Measurements from ENCODE around the gene RERE.

Gene RERE

DNA sequence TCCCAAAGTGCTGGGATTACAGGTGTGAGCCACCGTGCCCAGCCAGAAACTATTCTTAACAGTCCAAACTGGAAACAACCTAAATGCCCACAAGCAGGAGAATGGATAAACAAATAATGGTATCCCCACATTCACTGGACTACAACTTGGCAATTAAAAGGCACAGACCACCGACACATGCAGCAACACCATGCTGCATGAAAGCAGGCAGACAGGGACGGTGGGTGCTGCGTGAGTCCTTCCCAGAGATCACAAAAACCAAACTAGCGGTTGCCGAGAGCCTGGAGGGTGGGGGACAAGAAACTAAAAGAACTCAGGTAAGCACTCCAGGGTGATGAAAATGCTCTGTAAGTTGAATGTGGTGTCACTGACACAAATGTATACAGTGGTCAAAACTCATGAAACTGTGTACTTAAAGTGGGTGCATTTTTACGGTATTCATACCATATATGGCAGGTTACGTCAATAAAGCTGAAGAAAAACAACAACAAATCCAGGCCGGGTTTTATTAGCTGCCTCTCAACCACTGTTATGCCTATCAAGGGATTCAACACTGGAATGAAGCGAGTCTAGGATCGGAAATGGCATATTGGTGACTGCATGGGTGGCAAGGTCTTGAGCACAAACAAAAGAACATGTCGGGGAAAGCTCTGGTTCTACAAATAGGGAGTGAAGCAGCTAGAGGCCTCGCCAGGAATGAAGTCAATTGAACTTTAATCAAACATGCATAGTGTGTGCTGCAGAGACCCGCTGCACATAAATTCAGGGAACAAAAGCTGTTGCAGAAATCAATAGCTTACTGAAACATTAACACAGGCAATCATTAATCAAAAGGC, 447.2 kb downstream of the RERE start:
- Mint-ChIP-seq H3K27ac (no peak overlapping the region), H3K4me1 (peaks cover 40% of the 10 kb centered on the region), H3K27me3 (no peaks in the 10 kb centered on the region), H3K4me3 (no peak overlapping the region), H3K9me3 (no peaks in the 10 kb centered on the region)
- no peak for DNase-seq
- no peak for ATAC-seq

- no peaks in the 10 kb centered on the region for H3K27me3 Mint-ChIP-seq
- DNase-seq: no peak
- H3K4me1 Mint-ChIP-seq: peaks cover 29% of the 10 kb centered on the region
- no peak for ATAC-seq
- peak overlapping the region in 1 of 2 donors; percentile 42 for H3K27ac Mint-ChIP-seq
- no peaks in the 10 kb centered on the region for H3K9me3 Mint-ChIP-seq
- H3K4me3 Mint-ChIP-seq: no peak overlapping the region
Observed at GRCh38 chr1:8368956-8369639, 448.3 kb downstream of the RERE start.

DNA sequence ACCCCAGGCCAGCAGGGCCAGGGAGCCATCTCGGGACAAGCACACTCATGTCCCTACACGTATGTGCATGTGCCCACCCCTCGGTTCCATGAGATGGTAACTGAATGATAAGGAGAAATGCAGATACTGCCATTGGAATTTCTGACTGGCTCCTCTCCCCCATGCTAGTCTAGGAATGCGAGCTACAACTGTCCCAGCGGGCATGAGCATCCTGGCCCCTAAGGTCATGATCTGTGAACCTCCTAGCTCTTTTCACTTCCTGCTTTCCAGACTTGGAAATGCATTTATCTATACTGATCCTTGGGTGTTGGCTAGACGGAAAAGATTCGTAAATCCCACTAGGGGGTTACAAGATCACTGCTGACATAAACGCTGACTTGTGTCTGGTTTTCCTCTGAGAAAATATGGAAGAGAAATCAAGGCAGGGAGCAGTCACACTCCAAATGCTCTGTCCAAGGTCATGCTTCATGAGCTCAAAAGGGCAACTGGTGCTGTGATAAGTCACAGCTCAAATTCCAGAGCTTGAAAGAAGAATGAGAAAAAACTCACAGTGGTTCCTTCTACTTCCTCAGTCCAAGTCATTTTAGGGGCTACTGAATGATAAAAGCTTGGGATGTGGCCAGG, 449.8 kb downstream of the RERE start:
- H3K9me3 Mint-ChIP-seq: no peaks in the 10 kb centered on the region
- no peak overlapping the region for H3K27ac Mint-ChIP-seq
- H3K4me1 Mint-ChIP-seq: peaks cover 23% of the 10 kb centered on the region
- no peak for DNase-seq
- no peak overlapping the region for H3K4me3 Mint-ChIP-seq
- no peaks in the 10 kb centered on the region for H3K27me3 Mint-ChIP-seq
- no peak for ATAC-seq

DNA sequence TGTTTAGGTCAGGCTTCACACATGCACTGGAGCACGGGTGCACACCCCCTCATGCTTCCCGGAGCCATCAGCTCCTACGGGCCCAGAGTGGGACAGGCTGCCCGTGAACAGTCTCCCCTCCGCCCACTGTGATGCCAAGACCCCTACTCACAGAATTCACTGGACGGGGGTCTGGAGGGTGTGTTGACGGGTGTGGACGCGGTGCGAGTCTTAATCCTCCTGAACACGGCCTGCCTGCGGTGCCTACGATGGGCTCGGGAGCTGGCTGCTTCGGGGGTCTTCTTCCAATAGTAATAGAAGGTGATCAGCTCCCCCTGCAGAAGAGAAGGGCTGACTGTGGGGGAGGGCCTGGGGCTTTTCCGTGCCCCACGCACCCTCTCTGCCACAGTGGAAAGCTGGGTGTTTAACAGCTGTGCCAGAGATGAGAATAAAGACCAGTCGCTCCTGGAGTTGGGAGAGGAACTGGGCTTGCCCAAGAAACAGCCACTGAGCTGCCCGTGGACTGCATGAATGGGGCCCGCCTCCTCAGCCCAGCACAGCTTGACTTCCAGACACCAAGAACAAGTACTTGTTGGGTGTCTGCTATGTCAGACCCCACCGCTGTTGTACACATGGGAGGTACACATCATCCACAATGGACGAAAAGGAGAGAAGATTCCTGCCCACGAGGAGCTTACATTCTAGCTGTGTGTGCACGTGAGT, 451.6 kb downstream of the RERE start:
- Mint-ChIP-seq H3K4me1 (peaks cover 23% of the 10 kb centered on the region), H3K27ac (peak overlapping the region in 1 of 2 donors; percentile 27), H3K9me3 (no peaks in the 10 kb centered on the region), H3K27me3 (no peaks in the 10 kb centered on the region), H3K4me3 (no peak overlapping the region)
- ATAC-seq (no peak), DNase-seq (no peak)

DNA sequence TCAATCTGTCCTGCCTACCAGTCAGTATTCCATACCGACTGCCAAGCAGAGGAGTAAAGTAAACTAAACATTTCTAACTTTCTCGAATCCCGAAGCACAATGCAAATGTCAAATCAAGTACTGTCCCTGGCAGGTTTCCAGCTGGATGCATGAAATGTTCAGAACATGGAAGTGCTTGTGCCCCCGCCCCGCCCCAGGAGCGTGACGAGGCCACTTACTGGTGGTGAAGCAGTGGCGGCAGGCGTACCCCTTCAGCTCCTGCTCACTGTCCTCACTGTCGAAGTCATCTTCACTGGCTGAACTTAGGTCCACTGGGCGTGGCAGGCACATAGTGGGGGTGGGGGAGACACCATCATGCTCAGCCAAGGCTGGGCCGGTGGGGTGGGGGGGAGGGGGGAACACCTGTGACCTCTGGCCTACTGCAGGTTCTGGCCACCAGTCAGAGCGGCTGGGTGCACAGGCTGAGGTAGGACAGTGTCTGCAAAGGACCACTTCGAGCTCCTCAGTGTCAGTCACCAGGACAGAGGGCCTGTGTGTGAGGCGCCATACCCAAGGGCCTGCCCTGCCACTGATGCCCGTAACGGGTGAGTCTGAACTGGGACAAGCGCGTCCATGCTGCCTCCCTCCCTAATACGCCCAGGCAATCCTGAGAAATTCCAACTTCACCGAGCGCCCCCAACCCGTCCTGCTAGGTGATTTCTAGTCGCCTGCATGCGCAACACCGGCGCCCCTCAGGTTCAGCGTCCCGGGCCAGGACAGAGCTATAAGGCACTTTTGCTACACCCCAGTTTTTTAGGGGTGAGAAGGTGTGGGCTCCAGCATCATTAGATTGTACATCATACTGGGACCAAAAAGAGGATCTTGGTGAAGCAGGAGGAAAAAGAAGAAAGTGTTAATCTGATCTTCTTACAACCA, 452.7 kb downstream of the RERE start:
- no peak for DNase-seq
- Mint-ChIP-seq H3K27ac (no peak overlapping the region), H3K9me3 (no peaks in the 10 kb centered on the region), H3K4me1 (peaks cover 17% of the 10 kb centered on the region), H3K27me3 (no peaks in the 10 kb centered on the region), H3K4me3 (no peak overlapping the region)
- ATAC-seq: no peak

- Mint-ChIP-seq H3K4me1 (peaks cover 13% of the 10 kb centered on the region), H3K4me3 (no peak overlapping the region), H3K27me3 (no peaks in the 10 kb centered on the region), H3K9me3 (no peaks in the 10 kb centered on the region), H3K27ac (no peak overlapping the region)
- no peak for DNase-seq
- ATAC-seq: no peak
Observed at GRCh38 chr1:8363767-8364301, 453.6 kb downstream of the RERE start.

GRCh38 chr1:8363186-8363766, 454.2 kb downstream of the RERE start:
- Mint-ChIP-seq H3K4me3 (no peak overlapping the region), H3K4me1 (peaks cover 13% of the 10 kb centered on the region), H3K9me3 (no peaks in the 10 kb centered on the region), H3K27me3 (no peaks in the 10 kb centered on the region), H3K27ac (peak overlapping the region in 1 of 2 donors; percentile 52)
- no peak for DNase-seq
- no peak for ATAC-seq

- DNase-seq: no peak
- peaks cover 13% of the 10 kb centered on the region for H3K4me1 Mint-ChIP-seq
- no peaks in the 10 kb centered on the region for H3K9me3 Mint-ChIP-seq
- H3K27me3 Mint-ChIP-seq: no peaks in the 10 kb centered on the region
- no peak overlapping the region for H3K4me3 Mint-ChIP-seq
- no peak for ATAC-seq
- no peak overlapping the region for H3K27ac Mint-ChIP-seq
Observed at GRCh38 chr1:8362701-8363101, 454.7 kb downstream of the RERE start.

DNA sequence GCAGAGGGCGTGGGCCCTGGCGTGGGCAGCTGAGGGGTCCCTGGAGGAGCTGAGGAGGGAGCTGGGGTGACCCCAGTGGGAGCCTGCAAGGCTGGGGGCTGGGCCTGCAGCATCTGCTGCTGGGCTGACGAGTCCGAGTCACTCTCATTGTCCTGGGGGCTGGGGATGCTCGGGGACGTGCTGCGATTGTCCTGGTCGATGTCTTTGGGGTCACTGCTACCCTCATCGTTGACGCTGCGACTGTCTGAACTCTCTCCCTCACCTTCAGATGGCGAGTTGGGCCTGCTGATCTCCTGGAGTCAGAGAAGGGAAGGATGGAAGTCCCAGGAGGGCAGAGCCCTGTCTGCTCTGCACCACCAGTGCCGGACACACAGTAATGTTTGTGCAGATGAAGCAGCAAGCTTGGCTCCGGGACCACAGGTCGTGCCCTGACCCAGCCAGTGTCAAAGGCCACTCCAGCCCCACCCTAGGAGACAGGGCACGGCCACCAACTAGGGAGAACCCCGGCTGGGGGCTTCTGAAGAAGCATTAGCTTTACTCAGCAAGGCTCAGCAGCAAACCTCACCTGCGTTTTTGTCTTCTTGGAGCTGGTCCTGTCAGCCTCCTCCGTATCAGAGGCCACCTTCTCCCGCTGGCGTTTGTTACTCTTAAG, 456.1 kb downstream of the RERE start:
- H3K4me1 Mint-ChIP-seq: peaks cover 1% of the 10 kb centered on the region
- H3K4me3 Mint-ChIP-seq: no peak overlapping the region
- peak overlapping the region in 1 of 2 donors; percentile 85 for H3K27ac Mint-ChIP-seq
- H3K27me3 Mint-ChIP-seq: no peaks in the 10 kb centered on the region
- no peak for ATAC-seq
- no peak for DNase-seq
- no peaks in the 10 kb centered on the region for H3K9me3 Mint-ChIP-seq

DNA sequence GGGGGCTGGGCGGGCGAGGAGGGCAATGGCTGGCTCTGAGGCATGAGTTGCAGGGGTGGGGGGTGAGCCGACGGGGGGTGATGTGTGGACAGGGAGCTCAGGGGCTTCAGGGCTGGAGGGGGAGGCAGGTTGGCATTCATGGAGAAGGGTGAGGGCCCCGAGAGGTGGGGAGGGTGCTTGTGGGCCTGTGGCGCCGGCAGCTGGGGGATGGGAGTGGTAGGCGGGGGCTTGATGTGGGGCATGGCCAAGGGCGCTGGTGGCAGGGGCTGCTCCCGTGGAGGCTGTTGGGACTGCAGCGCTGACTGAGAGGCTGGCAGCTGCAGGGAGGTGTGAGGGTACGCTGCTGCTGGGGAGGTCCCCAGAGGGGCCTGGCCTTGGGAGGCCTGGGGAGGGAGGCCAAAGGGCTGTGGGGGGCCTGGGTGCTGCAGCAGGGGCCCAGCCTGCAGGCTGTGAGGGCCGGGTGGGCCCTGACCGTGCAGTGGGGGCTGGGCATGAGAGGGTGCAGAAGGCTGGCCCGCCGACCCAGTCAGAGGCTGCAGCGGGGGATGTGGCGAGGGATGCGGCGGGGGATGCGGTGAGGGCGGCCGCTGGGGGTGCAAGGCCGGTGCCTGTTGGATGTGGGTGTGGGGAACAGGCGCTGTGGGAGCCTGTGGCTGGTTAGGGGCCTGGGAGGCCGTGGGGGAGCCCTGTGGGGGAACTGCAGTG, 456.8 kb downstream of the RERE start:
- H3K27me3 Mint-ChIP-seq: no peaks in the 10 kb centered on the region
- H3K4me3 Mint-ChIP-seq: no peak overlapping the region
- H3K9me3 Mint-ChIP-seq: no peaks in the 10 kb centered on the region
- DNase-seq (no peak), ATAC-seq (peak; percentile 28)
- H3K27ac Mint-ChIP-seq: no peak overlapping the region
- H3K4me1 Mint-ChIP-seq: no peaks in the 10 kb centered on the region

DNA sequence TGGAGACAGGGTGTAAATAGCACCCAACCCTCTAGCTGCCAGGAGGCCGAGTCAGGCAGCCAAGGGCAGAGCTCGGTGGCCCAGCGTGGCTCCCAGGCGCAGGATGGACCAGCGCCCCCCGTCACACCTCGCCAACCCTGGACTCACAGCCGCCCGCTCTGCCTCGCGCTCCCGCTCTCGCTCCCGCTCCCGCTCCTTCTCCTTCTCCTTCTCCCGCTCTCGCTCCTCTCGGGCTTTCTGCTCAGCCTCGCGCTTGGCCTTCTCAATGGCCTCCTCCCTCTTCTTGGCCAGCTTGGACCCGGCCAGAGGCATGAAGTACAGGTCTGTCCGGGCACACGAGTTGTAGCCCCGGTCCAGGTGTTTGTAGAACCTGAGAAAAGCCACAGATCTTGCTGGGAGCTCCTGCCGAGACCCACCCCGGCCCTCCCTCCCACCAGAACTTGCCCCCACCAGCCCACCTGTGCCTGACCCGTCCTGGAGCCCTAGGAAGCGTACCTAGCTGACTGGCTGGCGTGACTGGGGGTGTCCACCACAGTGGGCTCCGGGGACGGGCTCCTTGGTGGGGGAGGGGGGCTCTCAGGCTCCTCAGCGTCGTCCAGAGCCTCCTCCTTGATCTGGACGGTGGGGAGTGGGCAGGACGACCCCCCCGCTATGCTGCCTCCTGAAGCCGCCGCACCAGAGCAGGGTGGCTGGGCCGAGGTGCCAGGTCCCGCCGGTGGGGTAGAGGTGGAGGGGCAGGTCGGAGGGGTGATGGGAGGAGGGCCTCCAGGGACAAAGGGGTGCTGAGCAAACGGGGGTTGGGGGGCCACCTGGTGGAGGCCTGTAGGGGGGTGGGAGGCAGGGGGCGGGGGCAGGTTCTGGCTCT, 457.6 kb downstream of the RERE start:
- no peaks in the 10 kb centered on the region for H3K27me3 Mint-ChIP-seq
- ATAC-seq: peak; percentile 32
- DNase-seq: no peak
- H3K27ac Mint-ChIP-seq: no peak overlapping the region
- H3K9me3 Mint-ChIP-seq: no peaks in the 10 kb centered on the region
- H3K4me1 Mint-ChIP-seq: no peaks in the 10 kb centered on the region
- no peak overlapping the region for H3K4me3 Mint-ChIP-seq

DNA sequence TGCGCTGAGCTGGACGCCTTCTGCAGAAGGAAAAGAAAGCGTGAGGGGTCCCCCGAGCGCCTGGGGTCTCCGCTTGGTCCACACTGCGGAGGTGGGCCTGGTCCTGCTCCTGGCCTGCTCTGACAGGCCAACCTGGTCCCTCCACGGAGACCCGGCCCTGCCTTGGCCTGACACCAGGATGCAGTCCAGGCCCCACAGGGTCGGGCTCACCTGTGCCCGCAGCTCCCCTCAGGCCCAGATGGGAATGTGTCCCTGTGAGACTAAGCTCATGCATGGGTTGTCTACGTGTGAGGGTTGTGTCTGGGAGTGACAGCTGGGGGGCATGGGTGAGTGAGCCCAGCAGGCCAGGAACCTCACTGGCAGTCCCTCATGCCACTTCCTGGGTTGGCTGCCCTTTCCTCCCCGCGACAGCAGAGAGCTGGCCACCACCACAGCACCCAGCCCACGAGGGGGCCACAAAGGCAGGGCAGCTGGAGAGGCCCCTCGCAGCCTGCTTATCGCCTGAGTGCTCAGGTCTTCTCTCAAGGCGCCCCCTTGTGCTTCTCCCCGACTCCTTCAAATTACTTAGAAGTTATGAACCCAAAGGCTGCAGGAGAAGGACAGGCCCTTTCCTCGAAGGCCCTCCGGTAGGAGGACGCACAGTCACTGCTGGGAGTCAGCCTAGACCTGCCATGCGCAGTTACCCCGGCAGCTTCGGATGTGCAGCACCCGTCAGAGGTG, 458.4 kb downstream of the RERE start:
- peak overlapping the region in 1 of 2 donors; percentile 34 for H3K27ac Mint-ChIP-seq
- DNase-seq: no peak
- H3K4me1 Mint-ChIP-seq: no peaks in the 10 kb centered on the region
- H3K9me3 Mint-ChIP-seq: no peaks in the 10 kb centered on the region
- H3K4me3 Mint-ChIP-seq: no peak overlapping the region
- H3K27me3 Mint-ChIP-seq: no peaks in the 10 kb centered on the region
- ATAC-seq: no peak
